CD4-positive, CD25-positive, alpha-beta regulatory T cell (primary cell): ENCODE measurements around the gene KRT16. TPM values are rescaled to one million over a fixed set of nuclear protein-coding genes. Genes with fewer than 3 reads are reported as not detected.

Experiments used
- ATAC-seq, 2 donors: fragments of 150-1000 bp; cut with Tn5 transposase; one replicate each; pipeline ENCODE4 v1.10.0; 2021; ENCODE audit warnings: low read depth in 2 of 2, moderate number of reproducible peaks in 2 of 2, moderate library complexity in 1 of 2
- DNase-seq, 3 donors: peaks; one replicate each; pipeline versions ENCODE4 v3.0.0 to v3.0.0-alpha.2; 2012 to 2022; ENCODE audit warnings: mixed read lengths in 1 of 3
- H3K27ac ChIP-seq: one replicate; pipeline ENCODE4 v1.7.0; 2013; ENCODE audit warnings: mild to moderate bottlenecking, low read length; ENCODE audit not compliant: insufficient read depth, poor library complexity, severe bottlenecking
- H3K27me3 ChIP-seq: one replicate; pipeline ENCODE4 v1.7.0; 2013; ENCODE audit warnings: low read length; ENCODE audit not compliant: control insufficient read depth, insufficient read depth
- H3K36me3 ChIP-seq: one replicate; pipeline ENCODE4 v1.7.0; 2013; ENCODE audit warnings: mild to moderate bottlenecking, low read length, moderate library complexity; ENCODE audit not compliant: control insufficient read depth, insufficient read depth
- H3K4me1 ChIP-seq: 2 replicates; pipeline ENCODE4 v1.7.0; 2013; ENCODE audit warnings: mild to moderate bottlenecking, low read length; ENCODE audit not compliant: insufficient read depth, control insufficient read depth, poor library complexity, severe bottlenecking
- H3K4me3 ChIP-seq: one replicate; pipeline ENCODE4 v1.7.0; 2013; ENCODE audit warnings: low read depth, mild to moderate bottlenecking, low read length, moderate library complexity
- H3K9me3 ChIP-seq, 2 experiments: 1 replicate in 1 of 2; 2 replicates in 1 of 2; pipeline ENCODE4 v1.7.0; 2013; ENCODE audit warnings: low read length in 2 of 2, mild to moderate bottlenecking in 1 of 2, moderate library complexity in 1 of 2; ENCODE audit not compliant: control insufficient read depth in 2 of 2
- H3K27ac Mint-ChIP-seq, 3 donors: one replicate each; pipeline ENCODE4 v1.8.0; 2020 to 2022; ENCODE audit warnings: mild to moderate bottlenecking in 3 of 3, mixed read lengths in 3 of 3, moderate library complexity in 2 of 3
- H3K27me3 Mint-ChIP-seq: one replicate; pipeline ENCODE4 v1.8.0; 2022; ENCODE audit warnings: mild to moderate bottlenecking, mixed read lengths
- H3K36me3 Mint-ChIP-seq: one replicate; pipeline ENCODE4 v1.8.0; 2020; ENCODE audit warnings: mixed read lengths
- H3K4me1 Mint-ChIP-seq, 4 donors: one replicate each; pipeline ENCODE4 v1.8.0; 2020 to 2022; ENCODE audit warnings: mixed read lengths in 4 of 4, mild to moderate bottlenecking in 1 of 4
- H3K4me3 Mint-ChIP-seq, 4 donors: one replicate each; pipeline ENCODE4 v1.8.0; 2020 to 2022; ENCODE audit warnings: mild to moderate bottlenecking in 4 of 4, mixed read lengths in 4 of 4, moderate library complexity in 3 of 4
- H3K9me3 Mint-ChIP-seq, 7 donors: one replicate each; pipeline ENCODE4 v1.8.0; 2020 to 2022; ENCODE audit warnings: mixed read lengths in 7 of 7, mild to moderate bottlenecking in 3 of 7, moderate library complexity in 2 of 7
- polyA plus RNA-seq, 4 donors: library from polyadenylated mRNA; unstranded; fragments of 300-500 nt; fragmentation: Illumina TruSeq; gene quantifications; one replicate each; pipeline ENCODE4 v1.2.3, GENCODE V29; 2021
- total RNA-seq: library from RNA; stranded (reverse); gene quantifications from one replicate; pipeline ENCODE4 v1.2.3, GENCODE V29; 2022

KRT16 gene
- total and polyA plus RNA-seq, 5 donors from 2014 or later: not detected

DNA sequence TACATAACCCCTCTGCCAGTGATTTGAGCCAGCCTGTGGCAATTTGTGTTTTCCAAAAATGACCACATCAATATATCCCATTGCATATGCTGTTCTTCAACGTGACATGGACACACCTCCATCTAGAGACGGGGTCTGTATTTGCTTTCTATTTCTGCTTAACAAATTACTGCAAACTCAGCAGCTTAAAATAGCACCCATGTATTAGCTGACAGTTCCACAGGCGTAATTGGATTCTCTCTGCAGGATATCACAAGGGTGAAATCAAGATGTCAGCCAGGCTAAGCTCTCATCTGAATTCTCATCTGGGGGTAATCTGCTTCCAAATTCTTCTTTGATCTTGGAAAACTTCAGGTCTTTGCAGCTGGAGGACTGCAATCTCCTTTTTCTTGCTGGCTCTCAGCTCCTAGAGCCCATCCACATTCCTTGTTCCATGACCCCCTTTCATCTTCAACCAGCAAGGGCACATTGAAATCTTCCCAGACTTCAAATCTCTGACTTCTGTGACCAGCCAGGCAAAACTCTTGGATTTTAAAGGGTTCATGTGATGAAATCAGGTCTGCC is 48.9 kb downstream of the KRT16 start:
- peaks cover 0 to 17% (median 6%) of the 10 kb centered on the region in 7 donors for H3K9me3 Mint-ChIP-seq
- H3K27ac Mint-ChIP-seq: no peak overlapping the region
- ATAC-seq (no peak), DNase-seq (no peak)
- no peaks in the 10 kb centered on the region for H3K36me3 Mint-ChIP-seq
- H3K4me1 Mint-ChIP-seq: peaks cover 0 to 13% (median 0%) of the 10 kb centered on the region in 4 donors
- Histone ChIP-seq H3K4me3 (no peak overlapping the region), H3K27me3 (peaks cover 14% of the 10 kb centered on the region), H3K36me3 (no peaks in the 10 kb centered on the region), H3K9me3 (peaks cover 0 to 7% of the 10 kb centered on the region in 2 experiments), H3K27ac (no peak overlapping the region), H3K4me1 (no peaks in the 10 kb centered on the region)
- peaks cover 20% of the 10 kb centered on the region for H3K27me3 Mint-ChIP-seq
- H3K4me3 Mint-ChIP-seq: no peak overlapping the region

DNA sequence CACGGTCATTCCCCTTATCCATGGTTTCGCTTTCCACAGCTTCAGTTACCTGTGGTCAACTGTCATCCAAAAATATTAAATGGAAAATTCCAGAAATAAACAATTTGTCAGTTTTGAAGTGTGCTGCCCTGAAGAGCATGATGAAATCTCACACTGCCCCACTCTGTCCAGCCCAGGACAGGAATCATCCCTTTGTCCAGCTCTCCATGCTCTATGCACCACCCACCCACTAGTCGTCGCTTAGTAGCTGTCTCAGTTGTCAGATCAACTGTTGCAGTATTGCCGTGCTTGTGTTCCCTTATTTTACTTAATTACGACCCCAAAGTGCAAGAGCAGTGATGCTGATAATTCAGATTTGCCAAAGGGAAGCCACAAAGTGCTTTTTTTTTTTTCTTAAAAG is 51.0 kb downstream of the KRT16 start:
- Mint-ChIP-seq H3K27ac (no peak overlapping the region), H3K4me1 (peaks cover 0 to 4% (median 0%) of the 10 kb centered on the region in 4 donors), H3K36me3 (no peaks in the 10 kb centered on the region), H3K9me3 (peaks cover 0 to 3% (median 0%) of the 10 kb centered on the region in 7 donors), H3K27me3 (peaks cover 24% of the 10 kb centered on the region), H3K4me3 (no peak overlapping the region)
- no peak for ATAC-seq
- Histone ChIP-seq H3K27me3 (peaks cover 19% of the 10 kb centered on the region), H3K4me1 (no peaks in the 10 kb centered on the region), H3K4me3 (no peak overlapping the region), H3K36me3 (no peaks in the 10 kb centered on the region), H3K9me3 (no peaks in the 10 kb centered on the region), H3K27ac (no peak overlapping the region)
- DNase-seq: no peak

Other genes starting within 250 kb of the KRT16 start
- not detected for gene KRT33B, start 243.0 kb downstream of the KRT16 start, total RNA-seq
- not detected for gene KRT33B, start 243.0 kb downstream of the KRT16 start, polyA plus RNA-seq
- gene KRT34, start 230.5 kb downstream of the KRT16 start, total RNA-seq: not detected
- gene KRT34, start 230.5 kb downstream of the KRT16 start, polyA plus RNA-seq: not detected
- gene KRT31, start 215.2 kb downstream of the KRT16 start, total RNA-seq: not detected
- not detected for gene KRT31, start 215.2 kb downstream of the KRT16 start, polyA plus RNA-seq
- gene KRT37, start 188.2 kb downstream of the KRT16 start, total RNA-seq: not detected
- gene KRT37, start 188.2 kb downstream of the KRT16 start, polyA plus RNA-seq: not detected
- not detected for gene KRT38, start 171.8 kb downstream of the KRT16 start, total RNA-seq
- not detected for gene KRT38, start 171.8 kb downstream of the KRT16 start, polyA plus RNA-seq
- not detected for gene KRT32, start 145.4 kb downstream of the KRT16 start, total RNA-seq
- gene KRT32, start 145.4 kb downstream of the KRT16 start, polyA plus RNA-seq: not detected
- gene KRT35, start 131.6 kb downstream of the KRT16 start, total RNA-seq: not detected
- not detected for gene KRT35, start 131.6 kb downstream of the KRT16 start, polyA plus RNA-seq
- not detected for gene KRT36, start 122.9 kb downstream of the KRT16 start, total RNA-seq
- not detected for gene KRT36, start 122.9 kb downstream of the KRT16 start, polyA plus RNA-seq
- gene KRT13, start 107.2 kb downstream of the KRT16 start, total RNA-seq: not detected
- gene KRT13, start 107.2 kb downstream of the KRT16 start, polyA plus RNA-seq: not detected
- gene KRT15, start 93.9 kb downstream of the KRT16 start, total RNA-seq: not detected
- not detected for gene KRT15, start 93.9 kb downstream of the KRT16 start, polyA plus RNA-seq
- not detected for gene KRT19, start 84.5 kb downstream of the KRT16 start, total RNA-seq
- not detected for gene KRT19, start 84.5 kb downstream of the KRT16 start, polyA plus RNA-seq
- not detected for gene KRT9, start 40.7 kb downstream of the KRT16 start, total RNA-seq
- gene KRT9, start 40.7 kb downstream of the KRT16 start, polyA plus RNA-seq: not detected
- not detected for gene KRT14, start 25.9 kb downstream of the KRT16 start, total RNA-seq
- not detected for gene KRT14, start 25.9 kb downstream of the KRT16 start, polyA plus RNA-seq
- gene KRT17, start 11.8 kb upstream of the KRT16 start, total RNA-seq: not detected
- not detected for gene KRT17, start 11.8 kb upstream of the KRT16 start, polyA plus RNA-seq
- gene EIF1, start 76.1 kb upstream of the KRT16 start, total RNA-seq: 2,625 TPM
- gene EIF1, start 76.1 kb upstream of the KRT16 start, polyA plus RNA-seq: 1,000 to 10,000 TPM; 1,357 to 1,617 (median 1,453) TPM
- gene GAST, start 99.6 kb upstream of the KRT16 start, total RNA-seq: not detected
- gene GAST, start 99.6 kb upstream of the KRT16 start, polyA plus RNA-seq: not detected
- gene HAP1, start 121.9 kb upstream of the KRT16 start, total RNA-seq: 2.1 TPM
- gene HAP1, start 121.9 kb upstream of the KRT16 start, polyA plus RNA-seq: under 1 TPM; 0.35 to 0.62 (median 0.49) TPM
- gene JUP, start 173.9 kb upstream of the KRT16 start, total RNA-seq: 1.3 TPM
- gene JUP, start 173.9 kb upstream of the KRT16 start, polyA plus RNA-seq: under 1 TPM in 2 of 4 donors, not detected in 2; 0.32 to 0.33 TPM
- gene P3H4, start 199.2 kb upstream of the KRT16 start, total RNA-seq: 1.7 TPM
- gene P3H4, start 199.2 kb upstream of the KRT16 start, polyA plus RNA-seq: 1 to 10 TPM in 3 of 4 donors, under 1 TPM in 1; 0.59 to 2.9 (median 2.5) TPM
- gene FKBP10, start 200.2 kb upstream of the KRT16 start, total RNA-seq: not detected
- under 1 TPM in 1 of 4 donors, not detected in 3; 0.25 TPM for gene FKBP10, start 200.2 kb upstream of the KRT16 start, polyA plus RNA-seq
- 17.9 TPM for gene NT5C3B, start 223.5 kb upstream of the KRT16 start, total RNA-seq
- 10 to 100 TPM; 15.5 to 37.7 (median 18.1) TPM for gene NT5C3B, start 223.5 kb upstream of the KRT16 start, polyA plus RNA-seq
- not detected for gene KLHL10, start 225.1 kb upstream of the KRT16 start, total RNA-seq
- under 1 TPM in 3 of 4 donors, not detected in 1; 0.19 to 0.25 (median 0.21) TPM for gene KLHL10, start 225.1 kb upstream of the KRT16 start, polyA plus RNA-seq